HCT116 (cell line): Measurements from ENCODE around the gene AOPEP. TPM values are rescaled to one million over a fixed set of nuclear protein-coding genes. Genes with fewer than 3 reads are reported as not detected.

Source experiments
- ATAC-seq: fragments of 200-7000 bp; cut with Tn5 transposase; 2 replicates; pipeline ENCODE4 v1.9.1; 2020; ENCODE audit warnings: mild to moderate bottlenecking, moderate library complexity
- BruUV-seq: library from RNA; stranded (reverse); fragments of 400-500 nt; replicated peaks from 2 replicates; lab custom pipeline; 2021; lab: Mats Ljungman, UMichigan
- CTCF ChIA-PET: fragments of 300-600 bp; sonication (Branson Sonifier 250); formaldehyde crosslinking; loops from one replicate; lab custom pipeline; 2021; ENCODE audit warnings: antibody characterized with exemption; lab: Charles Lee
- POLR2A ChIA-PET: fragments of 300-600, 350-600 bp; sonication (Branson Sonifier 250); formaldehyde crosslinking; loops from one replicate; lab custom pipeline; 2021; ENCODE audit warnings: antibody characterized with exemption; lab: Charles Lee
- RAD21 ChIA-PET, 2 experiments: fragments of 300-600 bp; sonication (Branson Sonifier 250); formaldehyde crosslinking; loops; one replicate each; lab custom pipeline; 2023; ENCODE audit warnings: low total read pairs in 2 of 2; ENCODE audit not compliant: uncharacterized antibody in 2 of 2, unreplicated experiment in 2 of 2, low non-redundant PET in 1 of 2; lab: Charles Lee
- DNase-seq: peaks from one replicate; pipeline ENCODE4 v3.0.0-alpha.2; 2010; ENCODE audit warnings: low read depth, low spot score
- H2AFZ ChIP-seq: fragments of 200-600 bp; shearing (Covaris generic), sonication (generic); 2 replicates; pipeline ENCODE4 v1.6.1; 2017; ENCODE audit warnings: low read depth, mixed run types, mixed read lengths, antibody characterized with exemption, low read length; ENCODE audit not compliant: poor library complexity, severe bottlenecking
- H3K27ac ChIP-seq: 2 replicates; pipeline ENCODE4 v1.5.1; 2012; ENCODE audit warnings: low read depth, low read length
- H3K27me3 ChIP-seq: fragments of 200-600 bp; sonication (generic); 2 replicates; pipeline ENCODE4 v1.6.1; 2016; ENCODE audit warnings: mixed run types, low read length, mixed read lengths; ENCODE audit not compliant: insufficient read depth
- H3K36me3 ChIP-seq, 2 experiments: fragments of 200-500 bp in 1 of 2; fragments of 200-600 bp in 1 of 2; sonication (Bioruptor generic) in 1 of 2; sonication (generic) in 1 of 2; 2 replicates each; pipeline versions ENCODE4 v1.5.1 to v1.6.1; 2014 to 2016; ENCODE audit warnings: low read length in 2 of 2, inconsistent platforms in 1 of 2, mixed read lengths in 1 of 2, mixed run types in 1 of 2; ENCODE audit not compliant: insufficient read depth in 2 of 2, control insufficient read depth in 1 of 2
- H3K4me1 ChIP-seq, 2 experiments: fragments of 200-600 bp in 1 of 2; sonication (generic) in 1 of 2; 2 replicates each; pipeline versions ENCODE4 v1.5.1 to v1.6.1; 2012 to 2017; ENCODE audit warnings: low read length in 2 of 2, inconsistent platforms in 1 of 2, mild to moderate bottlenecking in 1 of 2, mixed read lengths in 1 of 2, mixed run types in 1 of 2, moderate library complexity in 1 of 2; ENCODE audit not compliant: insufficient read depth in 2 of 2, control insufficient read depth in 1 of 2
- H3K4me2 ChIP-seq: fragments of 200-600 bp; sonication (generic); 2 replicates; pipeline ENCODE4 v1.6.1; 2017; ENCODE audit warnings: mixed run types, low read length, mixed read lengths
- H3K4me3 ChIP-seq, 2 experiments: fragments of 200-600 bp in 1 of 2; sonication (generic) in 1 of 2; replicated peaks in 1 of 2; 2 replicates each; pipeline ENCODE4 v1.5.1; 2011 to 2016; ENCODE audit warnings: low read length in 2 of 2, control low read depth in 1 of 2, low read depth in 1 of 2, mild to moderate bottlenecking in 1 of 2, mixed read lengths in 1 of 2, mixed run types in 1 of 2
- H3K79me2 ChIP-seq: fragments of 200-600 bp; sonication (generic); 2 replicates; pipeline ENCODE4 v1.6.1; 2017; ENCODE audit warnings: mild to moderate bottlenecking, mixed run types, low read length, moderate library complexity, mixed read lengths; ENCODE audit not compliant: insufficient read depth
- H3K9ac ChIP-seq: fragments of 200-600 bp; sonication (generic); 2 replicates; pipeline ENCODE4 v1.6.1; 2016; ENCODE audit warnings: low read length, mixed read lengths
- H3K9me2 ChIP-seq: fragments of 200-600 bp; sonication (generic), shearing (Covaris generic); 2 replicates; pipeline ENCODE4 v1.6.1; 2017; ENCODE audit warnings: mixed run types, mild to moderate bottlenecking, moderate library complexity; ENCODE audit not compliant: insufficient read depth
- H3K9me3 ChIP-seq, 2 experiments: fragments of 200-500 bp in 1 of 2; fragments of 200-600 bp in 1 of 2; sonication (Bioruptor generic) in 1 of 2; sonication (generic) in 1 of 2; 2 replicates each; pipeline ENCODE4 v1.6.1; 2014 to 2017; ENCODE audit warnings: low read length in 2 of 2, mixed read lengths in 2 of 2, inconsistent platforms in 1 of 2, low read depth in 1 of 2, mild to moderate bottlenecking in 1 of 2, mixed run types in 1 of 2, moderate library complexity in 1 of 2; ENCODE audit not compliant: control insufficient read depth in 1 of 2, insufficient read depth in 1 of 2
- H4K20me1 ChIP-seq: fragments of 200-600 bp; sonication (generic), shearing (Covaris generic); 2 replicates; pipeline ENCODE4 v1.6.1; 2017; ENCODE audit warnings: mixed run types, mild to moderate bottlenecking, moderate library complexity; ENCODE audit not compliant: insufficient read depth
- CTCF ChIP-seq, 3 experiments: fragments of 200-600 bp in 1 of 3; sonication (generic) in 1 of 3; IDR thresholded peaks in 2 of 3; conservative IDR thresholded peaks in 1 of 3; 2 replicates each; pipeline ENCODE4 v1.5.1; 2012 to 2017; ENCODE audit warnings: low read depth in 2 of 3, low read length in 2 of 3, antibody characterized with exemption in 1 of 3, borderline replicate concordance in 1 of 3, control low read depth in 1 of 3, mild to moderate bottlenecking in 1 of 3, mixed read lengths in 1 of 3, mixed run types in 1 of 3, moderate library complexity in 1 of 3; ENCODE audit not compliant: insufficient read depth in 1 of 3
- EZH2phosphoT487 ChIP-seq: fragments of 200-600 bp; IDR thresholded peaks from 2 replicates; pipeline ENCODE4 v1.6.1; 2018; ENCODE audit warnings: antibody characterized with exemption, borderline replicate concordance
- FOSL1 ChIP-seq: IDR thresholded peaks from 2 replicates; pipeline ENCODE4 v1.6.1; 2012; ENCODE audit warnings: low read depth
- POLR2AphosphoS5 ChIP-seq: IDR thresholded peaks from 2 replicates; pipeline ENCODE4 v1.6.1; 2011; ENCODE audit warnings: mild to moderate bottlenecking, low read depth, low read length, moderate library complexity
- RAD21 ChIP-seq: IDR thresholded peaks from 2 replicates; pipeline ENCODE4 v1.6.1; 2012; ENCODE audit warnings: low read depth, mild to moderate bottlenecking
- REST ChIP-seq: IDR thresholded peaks from 2 replicates; pipeline ENCODE4 v1.6.1; 2012; ENCODE audit warnings: low read depth
- SP1 ChIP-seq: IDR thresholded peaks from 2 replicates; pipeline ENCODE4 v1.6.1; 2012; ENCODE audit warnings: low read depth
- YY1 ChIP-seq: IDR thresholded peaks from 2 replicates; pipeline ENCODE4 v1.6.1; 2011; ENCODE audit warnings: low read length, low read depth, moderate library complexity, mild to moderate bottlenecking; ENCODE audit not compliant: insufficient replicate concordance; ENCODE audit errors: extremely low read depth
- ZBTB33 ChIP-seq: IDR thresholded peaks from 2 replicates; pipeline ENCODE4 v1.6.1; 2011; ENCODE audit warnings: mild to moderate bottlenecking, low read length, moderate library complexity; ENCODE audit not compliant: insufficient replicate concordance; ENCODE audit errors: extremely low read depth
- ZNF274 ChIP-seq: fragments of 200-500 bp; sonication (Bioruptor generic); IDR thresholded peaks from 2 replicates; pipeline ENCODE4 v1.6.1; 2014; ENCODE audit warnings: mild to moderate bottlenecking, low read depth, low read length, inconsistent platforms
- intact Hi-C: fragments of 100-400 bp; cut with micrococcal nuclease; formaldehyde crosslinking; loops from 2 replicates; pipeline ENCODE4 v1.10.0; 2022
- total RNA-seq: library from RNA; stranded (reverse); gene quantifications from one replicate; pipeline ENCODE4 v1.2.1, GENCODE V29; 2021; ENCODE audit not compliant: unreplicated experiment

AOPEP gene
- total RNA-seq, 1 experiment from 2014 or later: 15.1 TPM

GRCh38 chr9:94896512-94896911, 170.0 kb downstream of the AOPEP start:
- H3K27me3 ChIP-seq: no peaks in the 10 kb centered on the region
- BruUV-seq: no TSS peak
- no peaks in the 10 kb centered on the region for H3K36me3 ChIP-seq
- no peak overlapping the region for H3K27ac ChIP-seq
- ChIA-PET RAD21 (no interaction called here), POLR2A (no interaction called here), CTCF (no interaction called here)
- no peaks in the 10 kb centered on the region for H4K20me1 ChIP-seq
- H3K4me1 ChIP-seq: peaks cover 10 to 12% of the 10 kb centered on the region in 2 experiments; a peak in 3 of 4 replicates
- no peak overlapping the region for H3K4me3 ChIP-seq
- intact Hi-C loops: no loop called here
- no peaks in the 10 kb centered on the region for H3K79me2 ChIP-seq
- TF ChIP-seq EZH2phosphoT487 (no peak), RAD21 (no peak)
- no peak overlapping the region for H3K9ac ChIP-seq
- ATAC-seq (no peak), DNase-seq (no peak)
- no peak overlapping the region for H3K4me2 ChIP-seq
- no peaks in the 10 kb centered on the region for H3K9me2 ChIP-seq
- H3K9me3 ChIP-seq: peaks cover 0 to under 1% of the 10 kb centered on the region in 2 experiments; a peak in 1 of 4 replicates
- H2AFZ ChIP-seq: no peak overlapping the region

- Histone ChIP-seq H3K9me3 (no peaks in the 10 kb centered on the region), H3K4me1 (peaks cover 3 to 5% of the 10 kb centered on the region in 2 experiments; a peak in 1 of 4 replicates), H2AFZ (no peak overlapping the region), H3K27ac (no peak overlapping the region), H3K4me2 (no peak overlapping the region), H3K9me2 (no peaks in the 10 kb centered on the region), H3K4me3 (no peak overlapping the region), H3K79me2 (no peaks in the 10 kb centered on the region), H3K27me3 (no peaks in the 10 kb centered on the region), H4K20me1 (no peaks in the 10 kb centered on the region), H3K36me3 (no peaks in the 10 kb centered on the region), H3K9ac (no peak overlapping the region)
- DNase-seq: no peak
- ChIA-PET POLR2A (no interaction called here), RAD21 (no interaction called here), CTCF (no interaction called here)
- ATAC-seq: no peak
- BruUV-seq: no TSS peak
- intact Hi-C loops: loop anchor here (10.0 kb wide), 1 partner anchor 55 kb away; no protein-coding TSS in a partner anchor
- TF ChIP-seq YY1: no peak
- TF ChIP-seq ZBTB33: no peak
- no peak for TF ChIP-seq REST
- no peak for TF ChIP-seq SP1
- no peak for TF ChIP-seq POLR2AphosphoS5
- no peak for TF ChIP-seq CTCF (IDR thresholded peaks at IDR 0.05 in 2 of 3, conservative IDR thresholded peaks at IDR 0.05 in 1 of 3; ENCODE audit: borderline replicate concordance in 1 of 3, insufficient read depth in 1 of 3, low read depth in 2 of 3, low read length in 2 of 3)
- no peak for TF ChIP-seq FOSL1
- no peak for TF ChIP-seq ZNF274
These were observed 173.1 kb downstream of the AOPEP start for GRCh38 chr9:94899464-94900221.
